WTC11 (cell line): Measurements from ENCODE around the gene CYP20A1. TPM values are rescaled to one million over a fixed set of nuclear protein-coding genes. Genes with fewer than 3 reads are reported as not detected.

Experiments
- ATAC-seq: fragments of 200-7000 bp; cut with Tn5 transposase; 2 replicates; pipeline ENCODE4 v1.10.0; 2021; ENCODE audit warnings: mild to moderate bottlenecking, moderate library complexity
- CTCF ChIA-PET: fragments of 300-600 bp; sonication (Branson Sonifier 250); formaldehyde crosslinking; loops from one replicate; lab custom pipeline; 2021; ENCODE audit warnings: antibody characterized with exemption; lab: Charles Lee
- POLR2A ChIA-PET: fragments of 350-600 bp; sonication (Branson Sonifier 250); formaldehyde crosslinking; loops from one replicate; lab custom pipeline; 2021; ENCODE audit warnings: antibody characterized with exemption; lab: Charles Lee
- DNase-seq: peaks from one replicate; pipeline ENCODE4 v3.0.0; 2021; ENCODE audit warnings: low spot score
- H3K27ac Mint-ChIP-seq: 2 replicates; pipeline ENCODE4 v1.8.0; 2021; ENCODE audit warnings: mixed read lengths
- H3K27me3 Mint-ChIP-seq: 2 replicates; pipeline ENCODE4 v1.8.0; 2021; ENCODE audit warnings: low read depth, mild to moderate bottlenecking, moderate library complexity, mixed read lengths
- H3K36me3 Mint-ChIP-seq: 2 replicates; pipeline ENCODE4 v1.8.0; 2021; ENCODE audit warnings: mixed read lengths
- H3K4me1 Mint-ChIP-seq: 2 replicates; pipeline ENCODE4 v1.8.0; 2022; ENCODE audit warnings: mixed read lengths
- H3K4me3 Mint-ChIP-seq: 2 replicates; pipeline ENCODE4 v1.8.0; 2021; ENCODE audit warnings: mild to moderate bottlenecking, moderate library complexity, mixed read lengths
- H3K9me3 Mint-ChIP-seq: 2 replicates; pipeline ENCODE4 v1.8.0; 2021; ENCODE audit warnings: mixed read lengths
- ARID4B ChIP-seq: sonication (generic); formaldehyde crosslinking; IDR thresholded peaks from 2 replicates; pipeline ENCODE4 v1.8.0; 2023; ENCODE audit warnings: missing genetic modification reagents, mild to moderate bottlenecking, borderline replicate concordance
- ATF1 ChIP-seq: sonication (generic); formaldehyde crosslinking; IDR thresholded peaks from 2 replicates; pipeline ENCODE4 v1.8.1; 2023; ENCODE audit warnings: mild to moderate bottlenecking, moderate library complexity, missing genetic modification reagents
- CBFB ChIP-seq: sonication (generic); formaldehyde crosslinking; IDR thresholded peaks from 2 replicates; pipeline ENCODE4 v1.8.1; 2022; ENCODE audit warnings: mild to moderate bottlenecking, low read depth, missing genetic modification reagents
- E2F4 ChIP-seq: sonication (generic); formaldehyde crosslinking; IDR thresholded peaks from 2 replicates; pipeline ENCODE4 v1.8.1; 2022; ENCODE audit warnings: low read depth, mild to moderate bottlenecking, moderate library complexity, missing genetic modification reagents, borderline replicate concordance
- FOXJ3 ChIP-seq: sonication (generic); formaldehyde crosslinking; IDR thresholded peaks from 2 replicates; pipeline ENCODE4 v1.9.0; 2021; ENCODE audit warnings: missing genetic modification reagents, mild to moderate bottlenecking, borderline replicate concordance
- GABPB1 ChIP-seq: sonication (generic); formaldehyde crosslinking; IDR thresholded peaks from 2 replicates; pipeline ENCODE4 v1.8.1; 2023; ENCODE audit warnings: mild to moderate bottlenecking, missing genetic modification reagents
- GTF2I ChIP-seq: fragments of 250-450 bp; sonication (Bioruptor Pico); conservative IDR thresholded peaks from 2 replicates; pipeline ENCODE4 v1.4.0; 2021; ENCODE audit warnings: mild to moderate bottlenecking
- HMGA2 ChIP-seq: fragments of 250-450 bp; sonication (Bioruptor Pico); IDR thresholded peaks from 2 replicates; pipeline ENCODE4 v1.4.0; 2021; ENCODE audit warnings: mild to moderate bottlenecking, moderate library complexity
- MXD4 ChIP-seq: fragments of 250-450 bp; sonication (Bioruptor Pico); IDR thresholded peaks from 2 replicates; pipeline ENCODE4 v1.8.0; 2021; ENCODE audit warnings: mild to moderate bottlenecking, moderate library complexity, borderline replicate concordance
- NFYB ChIP-seq: sonication (generic); formaldehyde crosslinking; conservative IDR thresholded peaks from 2 replicates; pipeline ENCODE4 v1.8.0; 2022; ENCODE audit warnings: low read depth, missing genetic modification reagents
- NR3C1 ChIP-seq: sonication (generic); formaldehyde crosslinking; conservative IDR thresholded peaks from 2 replicates; pipeline ENCODE4 v1.8.1; 2023; ENCODE audit warnings: low read depth, mild to moderate bottlenecking, missing genetic modification reagents
- SMAD4 ChIP-seq: sonication (generic); formaldehyde crosslinking; IDR thresholded peaks from 2 replicates; pipeline ENCODE4 v1.8.0; 2022; ENCODE audit warnings: mild to moderate bottlenecking, missing genetic modification reagents
- SP1 ChIP-seq: sonication (generic); formaldehyde crosslinking; conservative IDR thresholded peaks from 2 replicates; pipeline ENCODE4 v1.8.1; 2022; ENCODE audit warnings: missing genetic modification reagents
- TEAD1 ChIP-seq: sonication (generic); formaldehyde crosslinking; IDR thresholded peaks from 2 replicates; pipeline ENCODE4 v1.8.0; 2022; ENCODE audit warnings: mild to moderate bottlenecking, missing genetic modification reagents
- USF2 ChIP-seq: sonication (generic); formaldehyde crosslinking; IDR thresholded peaks from 2 replicates; pipeline ENCODE4 v1.8.1; 2023; ENCODE audit warnings: mild to moderate bottlenecking, missing genetic modification reagents, moderate library complexity
- ZBTB43 ChIP-seq: sonication (generic); formaldehyde crosslinking; IDR thresholded peaks from 2 replicates; pipeline ENCODE4 v1.8.1; 2023; ENCODE audit warnings: mild to moderate bottlenecking, missing genetic modification reagents
- ZNF532 ChIP-seq: fragments of 250-450 bp; sonication (Bioruptor Pico); IDR thresholded peaks from 2 replicates; pipeline ENCODE4 v1.9.0; 2021; ENCODE audit warnings: mild to moderate bottlenecking, borderline replicate concordance
- total RNA-seq: library from RNA; stranded (reverse); gene quantifications from 3 replicates; pipeline ENCODE4 v1.2.3, GENCODE V29; 2021

Gene CYP20A1
- total RNA-seq, 1 experiment from 2014 or later = 13.5 TPM

GRCh38 chr2:203195331-203196036 lies 43.3 kb upstream of the CYP20A1 start (continued):
- TF ChIP-seq ZNF532 (CRISPR knock-in tag) (no peak), TEAD1 (CRISPR knock-in tag) (no peak), GABPB1 (no peak)

- POLR2A ChIA-PET = no interaction called here
- Mint-ChIP-seq H3K36me3 (peaks cover 5% of the 10 kb centered on the region), H3K27ac (no peak overlapping the region)
- CTCF ChIA-PET = no interaction called here
- TF ChIP-seq HMGA2 (CRISPR knock-in tag) = no peak
- no peak for TF ChIP-seq SP1 (CRISPR knock-in tag)
- no peak for TF ChIP-seq GTF2I (CRISPR knock-in tag)
- TF ChIP-seq CBFB (CRISPR knock-in tag) = no peak
- TF ChIP-seq NR3C1 (CRISPR knock-in tag) = no peak
- TF ChIP-seq USF2 (CRISPR knock-in tag) = no peak
- TF ChIP-seq ATF1 (CRISPR knock-in tag) = no peak
- TF ChIP-seq NFYB (CRISPR knock-in tag) = no peak
- no peak for TF ChIP-seq ZBTB43 (CRISPR knock-in tag)
- no peak for TF ChIP-seq E2F4 (CRISPR knock-in tag)
- no peak for TF ChIP-seq MXD4 (CRISPR knock-in tag)
- TF ChIP-seq ARID4B (CRISPR knock-in tag) = no peak
- TF ChIP-seq FOXJ3 (CRISPR knock-in tag) = no peak
- no peak for TF ChIP-seq SMAD4
- no peak for TF ChIP-seq TEAD1 (CRISPR knock-in tag)
- TF ChIP-seq, all 79 proteins: peak for 0
- no peak overlapping the region for H3K4me3 Mint-ChIP-seq
- ATAC-seq (no peak), DNase-seq (no peak)
- no peaks in the 10 kb centered on the region for H3K27me3 Mint-ChIP-seq
- H3K4me1 Mint-ChIP-seq = no peaks in the 10 kb centered on the region
- H3K9me3 Mint-ChIP-seq = peaks cover 4% of the 10 kb centered on the region
Measured at GRCh38 chr2:203200866-203201265, 38.0 kb upstream of the CYP20A1 start.
